Measurements from ENCODE around the gene CCDC74A.
"Not testable (repeated sequence)": the region's sequence is repeated elsewhere in the genome, so short reads cannot be mapped to it uniquely, and the experiment has no call there.

- TF ChIP-seq CTCF (IDR thresholded peaks at IDR 0.05); REST (IDR thresholded peaks at IDR 0.05; ENCODE audit: insufficient read depth in 1 of 2, low read depth in 2 of 2, low read length in 1 of 2); TCF7L2 (IDR thresholded peaks at IDR 0.05; ENCODE audit: low read depth, low read length): not testable (repeated sequence)
These were observed 9.2 kb upstream of the CCDC74A start for GRCh38 chr2:131518531-131518930.
